GM12874 (cell line): Measurements from ENCODE around the gene LIPC.

Source experiments
- TF ChIP-seq, protein P1 (sequence below): IDR thresholded peaks from 2 replicates; pipeline ENCODE4 v1.5.1; 2011; ENCODE audit warnings: low read depth, mild to moderate bottlenecking, control low read depth, low read length, moderate library complexity; ENCODE audit not compliant: insufficient read depth

The LIPC gene

DNA sequence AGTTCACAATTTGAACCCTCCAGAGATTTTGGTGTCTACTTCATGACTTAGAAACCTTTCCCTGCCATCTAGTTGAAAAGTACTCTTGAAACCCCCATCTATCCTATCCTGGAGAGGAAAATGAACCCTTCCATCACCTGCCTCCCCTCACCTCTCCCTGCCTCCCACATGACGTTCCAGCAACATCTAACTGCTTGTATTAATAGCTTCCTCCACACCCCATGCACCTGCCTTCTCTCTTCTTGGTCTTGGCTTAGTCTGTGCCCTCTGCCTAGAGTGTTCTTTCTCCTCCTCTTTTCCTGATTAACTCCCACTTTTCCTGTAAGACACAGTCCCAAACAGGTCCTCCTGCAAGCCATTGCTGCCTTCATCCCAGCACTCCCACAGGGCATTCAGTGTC lies 107.8 kb downstream of the LIPC start:
- TF ChIP-seq, protein P1, sequence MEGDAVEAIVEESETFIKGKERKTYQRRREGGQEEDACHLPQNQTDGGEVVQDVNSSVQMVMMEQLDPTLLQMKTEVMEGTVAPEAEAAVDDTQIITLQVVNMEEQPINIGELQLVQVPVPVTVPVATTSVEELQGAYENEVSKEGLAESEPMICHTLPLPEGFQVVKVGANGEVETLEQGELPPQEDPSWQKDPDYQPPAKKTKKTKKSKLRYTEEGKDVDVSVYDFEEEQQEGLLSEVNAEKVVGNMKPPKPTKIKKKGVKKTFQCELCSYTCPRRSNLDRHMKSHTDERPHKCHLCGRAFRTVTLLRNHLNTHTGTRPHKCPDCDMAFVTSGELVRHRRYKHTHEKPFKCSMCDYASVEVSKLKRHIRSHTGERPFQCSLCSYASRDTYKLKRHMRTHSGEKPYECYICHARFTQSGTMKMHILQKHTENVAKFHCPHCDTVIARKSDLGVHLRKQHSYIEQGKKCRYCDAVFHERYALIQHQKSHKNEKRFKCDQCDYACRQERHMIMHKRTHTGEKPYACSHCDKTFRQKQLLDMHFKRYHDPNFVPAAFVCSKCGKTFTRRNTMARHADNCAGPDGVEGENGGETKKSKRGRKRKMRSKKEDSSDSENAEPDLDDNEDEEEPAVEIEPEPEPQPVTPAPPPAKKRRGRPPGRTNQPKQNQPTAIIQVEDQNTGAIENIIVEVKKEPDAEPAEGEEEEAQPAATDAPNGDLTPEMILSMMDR, result no peak

DNA sequence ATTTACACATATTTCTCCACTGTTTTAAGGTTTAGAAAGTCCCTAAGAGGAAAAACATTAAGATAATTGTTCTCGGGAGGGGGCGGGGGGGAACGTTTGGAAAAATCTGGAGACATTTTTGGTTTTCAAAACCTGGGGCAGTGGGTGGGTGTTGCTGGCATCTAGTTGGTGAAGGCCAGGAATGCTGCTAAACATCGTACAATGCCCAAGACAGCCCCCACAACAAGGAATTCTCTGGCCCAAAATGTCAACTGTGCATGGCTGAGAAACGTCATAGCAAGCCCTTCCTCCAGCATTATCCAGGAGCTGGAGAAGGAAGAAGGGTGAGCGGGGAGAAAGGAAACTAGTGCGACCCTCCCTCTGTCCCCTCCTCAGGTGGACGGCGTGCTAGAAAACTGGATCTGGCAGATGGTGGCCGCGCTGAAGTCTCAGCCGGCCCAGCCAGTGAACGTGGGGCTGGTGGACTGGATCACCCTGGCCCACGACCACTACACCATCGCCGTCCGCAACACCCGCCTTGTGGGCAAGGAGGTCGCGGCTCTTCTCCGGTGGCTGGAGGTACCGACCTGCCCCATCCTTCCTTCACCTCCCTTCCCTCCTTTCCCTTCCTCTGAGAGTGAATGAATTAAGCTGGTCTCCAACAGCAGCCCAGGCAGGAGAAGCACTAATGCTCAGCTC lies 109.8 kb downstream of the LIPC start:
- TF ChIP-seq, protein P1, result no peak

DNA sequence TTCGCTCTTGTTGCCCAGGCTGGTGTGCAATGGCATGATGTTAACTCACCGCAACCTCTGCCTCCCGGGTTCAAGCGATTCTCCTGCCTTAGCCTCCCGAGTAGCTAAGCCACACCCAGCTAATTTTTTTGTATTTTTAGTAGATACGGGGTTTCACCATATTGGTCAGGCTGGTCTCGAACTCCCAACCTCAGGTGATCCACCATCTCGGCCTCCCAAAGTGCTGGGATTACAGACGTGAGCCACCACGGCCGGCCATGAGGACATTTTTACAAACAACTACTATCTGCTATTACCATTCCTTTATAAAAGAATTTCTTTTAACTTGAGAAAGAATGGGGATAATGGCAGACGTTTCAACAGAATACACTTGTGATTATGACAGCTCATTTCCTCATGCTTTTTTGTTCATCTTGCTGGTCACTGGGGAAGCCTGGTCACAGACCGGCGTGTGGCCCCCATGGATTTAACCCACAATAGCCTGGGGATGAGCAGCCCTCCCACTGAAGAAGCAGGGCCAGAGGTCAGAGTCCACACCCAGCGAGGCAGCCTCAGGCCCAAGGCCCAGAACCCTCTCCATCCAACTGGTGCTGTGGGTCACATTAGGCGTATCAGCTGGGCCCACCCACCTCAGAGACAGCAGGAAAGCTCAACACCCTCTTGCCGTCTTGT lies 112.0 kb downstream of the LIPC start:
- TF ChIP-seq, protein P1, result no peak

DNA sequence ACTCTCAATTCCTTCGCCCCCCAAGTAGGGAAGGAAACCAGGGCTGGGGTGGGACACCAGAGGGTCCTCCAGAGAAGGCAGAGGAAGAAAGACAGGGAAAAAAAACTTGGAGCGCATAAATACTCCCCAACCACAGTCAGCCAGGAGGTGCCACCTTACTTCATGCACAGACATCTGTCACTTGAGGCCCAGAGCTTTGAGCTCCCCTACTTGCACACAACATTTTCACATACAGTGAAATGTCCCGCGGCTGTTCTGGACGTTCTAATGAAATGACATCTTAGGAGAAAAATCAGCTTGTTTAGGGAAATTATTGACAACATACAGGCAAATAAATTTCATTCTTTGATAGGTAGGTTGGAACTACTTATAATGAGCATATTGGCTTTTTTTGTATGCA lies 113.0 kb downstream of the LIPC start:
- TF ChIP-seq, protein P1, result no peak

DNA sequence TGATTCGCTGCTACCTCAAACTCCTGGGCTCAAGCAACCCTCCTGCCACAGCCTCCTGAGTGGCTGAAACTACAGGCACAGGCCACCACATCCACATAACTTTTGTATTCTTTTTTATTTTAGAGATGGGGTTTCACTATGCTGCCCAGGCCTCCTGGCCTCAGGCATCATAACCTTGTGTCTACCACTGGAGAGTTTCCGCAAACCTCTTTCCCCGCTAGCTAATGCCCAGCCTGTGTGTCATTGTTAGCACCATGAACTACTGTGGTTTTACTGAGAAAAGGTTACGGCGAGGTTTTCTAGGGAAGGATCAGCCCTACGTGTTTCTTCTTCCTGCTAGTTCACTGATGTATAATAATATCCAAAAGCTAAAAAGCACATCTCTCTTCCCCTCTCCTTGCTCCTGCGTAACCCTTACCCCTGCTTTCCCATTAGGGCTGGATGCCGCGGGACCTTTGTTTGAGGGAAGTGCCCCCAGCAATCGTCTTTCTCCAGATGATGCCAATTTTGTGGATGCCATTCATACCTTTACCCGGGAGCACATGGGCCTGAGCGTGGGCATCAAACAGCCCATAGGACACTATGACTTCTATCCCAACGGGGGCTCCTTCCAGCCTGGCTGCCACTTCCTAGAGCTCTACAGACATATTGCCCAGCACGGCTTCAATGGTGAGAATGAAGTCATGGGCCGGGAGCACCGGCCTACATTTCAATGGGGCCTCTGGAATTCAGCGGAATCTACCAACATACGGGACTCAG lies 113.7 kb downstream of the LIPC start:
- TF ChIP-seq, protein P1, result no peak

DNA sequence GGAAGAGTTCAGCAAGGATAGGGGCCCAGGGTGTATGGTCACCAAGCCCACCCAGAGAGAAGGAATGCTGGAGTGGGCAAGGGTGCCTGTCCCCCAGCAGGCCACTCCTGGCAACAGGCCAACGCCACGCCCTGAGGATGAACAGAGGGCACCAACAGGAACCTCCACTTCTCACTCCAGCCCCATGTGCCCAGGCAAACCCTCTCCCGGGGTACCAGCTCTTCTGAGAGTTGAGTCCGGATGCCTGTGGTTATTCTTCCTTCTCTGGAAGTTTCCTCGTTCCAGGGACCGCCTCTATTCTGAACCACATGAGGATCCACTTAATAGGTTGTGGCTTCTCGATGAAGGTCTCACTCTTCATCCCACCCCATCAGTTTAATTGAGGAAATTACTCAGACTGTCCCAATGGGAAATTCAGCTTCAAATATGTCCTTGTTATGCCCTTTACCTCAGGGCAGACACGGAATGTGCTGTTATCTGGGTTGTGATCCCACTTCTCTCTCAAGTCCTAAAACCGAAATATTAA lies 114.3 kb downstream of the LIPC start:
- TF ChIP-seq, protein P1, result no peak
